T-helper 2 cell treated with Interferon-gamma antibody and Interleukin-4, amounts not matched to agents 100 ng/mL and 5 ng/mL, for 36 hours (primary cell): Measurements from ENCODE around the gene PLEKHA7. TPM values are rescaled to one million over a fixed set of nuclear protein-coding genes. Genes with fewer than 3 reads are reported as not detected.

Experiments
- intact Hi-C: fragments of 100-400 bp; cut with micrococcal nuclease; formaldehyde crosslinking; loops from one replicate; pipeline ENCODE4 v1.15.1; 2023
- total RNA-seq: library from RNA; stranded (reverse); gene quantifications from 2 replicates; pipeline ENCODE4 v1.2.3, GENCODE V29; 2022

Gene PLEKHA7
- total RNA-seq, 1 donor from 2014 or later: 2.1 TPM

DNA sequence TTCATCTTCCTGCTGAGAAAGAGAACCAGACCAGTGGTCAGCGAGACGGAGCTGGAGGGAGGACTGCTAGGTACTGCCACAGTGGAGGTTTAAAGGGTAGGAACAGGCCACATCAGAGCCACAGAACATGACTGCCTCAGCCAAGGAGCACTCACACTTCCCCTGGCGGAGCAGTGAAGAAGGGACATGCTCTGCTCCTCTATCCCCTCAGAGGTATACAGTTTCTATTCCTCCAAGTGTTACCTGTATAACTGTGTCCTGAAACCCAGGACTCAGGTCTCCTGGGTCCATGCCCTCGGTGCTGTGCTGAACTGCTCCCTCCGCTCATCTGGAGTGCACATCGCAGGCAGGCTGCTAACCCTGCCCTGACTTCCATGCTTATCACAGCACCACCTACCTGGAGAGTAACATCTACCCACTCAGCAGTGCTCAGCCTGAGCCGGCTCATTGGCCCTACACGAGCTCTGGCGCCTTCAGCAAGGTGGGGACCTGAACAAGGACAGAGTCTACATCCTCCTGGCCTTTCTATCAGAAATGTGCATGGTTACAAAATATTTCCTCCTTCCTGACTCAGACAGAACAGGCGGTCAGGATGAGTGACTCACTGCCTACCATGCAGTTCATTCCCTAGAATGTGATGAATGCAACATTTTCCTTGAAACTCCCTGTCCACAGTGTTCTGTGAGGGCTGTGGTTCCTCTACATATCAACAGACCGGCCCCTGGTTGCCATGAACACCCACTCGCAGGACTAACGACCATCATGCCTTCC lies 222.8 kb downstream of the PLEKHA7 start:
- intact Hi-C loops: no loop called here

DNA sequence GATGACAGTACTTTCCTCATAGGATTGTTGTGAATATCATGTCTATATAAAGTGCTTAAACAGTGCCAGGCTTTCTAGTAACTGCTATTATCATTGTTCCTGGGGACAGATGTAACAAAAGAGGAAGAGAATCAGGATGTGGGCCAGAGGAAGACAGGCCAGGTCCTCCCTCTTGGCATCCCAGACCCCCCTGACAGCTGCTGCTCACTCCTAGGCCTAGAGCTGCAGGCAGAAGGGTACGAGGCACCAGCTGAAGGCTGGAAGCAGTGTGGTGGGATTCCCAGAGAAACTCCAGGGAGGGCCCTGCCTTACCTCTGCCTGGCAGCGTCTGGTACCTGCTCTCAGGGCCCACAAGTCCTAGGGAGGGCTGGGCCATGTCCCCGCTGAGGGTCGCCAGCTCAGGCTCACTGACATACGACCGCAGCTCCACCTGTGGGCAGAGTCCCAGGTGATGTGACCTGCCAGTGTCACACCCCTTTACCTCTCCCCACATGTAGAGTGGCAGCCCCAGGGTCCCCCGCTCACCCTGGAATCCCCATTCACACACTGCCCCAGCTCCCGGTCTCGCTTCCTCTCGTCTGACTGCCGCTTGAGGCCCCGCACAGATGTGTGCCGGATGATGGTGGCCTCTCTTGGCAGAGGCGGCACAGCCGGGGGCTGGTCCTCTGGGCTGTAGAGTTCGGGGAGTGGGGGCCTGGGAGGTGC lies 223.6 kb downstream of the PLEKHA7 start:
- intact Hi-C loops: no loop called here

DNA sequence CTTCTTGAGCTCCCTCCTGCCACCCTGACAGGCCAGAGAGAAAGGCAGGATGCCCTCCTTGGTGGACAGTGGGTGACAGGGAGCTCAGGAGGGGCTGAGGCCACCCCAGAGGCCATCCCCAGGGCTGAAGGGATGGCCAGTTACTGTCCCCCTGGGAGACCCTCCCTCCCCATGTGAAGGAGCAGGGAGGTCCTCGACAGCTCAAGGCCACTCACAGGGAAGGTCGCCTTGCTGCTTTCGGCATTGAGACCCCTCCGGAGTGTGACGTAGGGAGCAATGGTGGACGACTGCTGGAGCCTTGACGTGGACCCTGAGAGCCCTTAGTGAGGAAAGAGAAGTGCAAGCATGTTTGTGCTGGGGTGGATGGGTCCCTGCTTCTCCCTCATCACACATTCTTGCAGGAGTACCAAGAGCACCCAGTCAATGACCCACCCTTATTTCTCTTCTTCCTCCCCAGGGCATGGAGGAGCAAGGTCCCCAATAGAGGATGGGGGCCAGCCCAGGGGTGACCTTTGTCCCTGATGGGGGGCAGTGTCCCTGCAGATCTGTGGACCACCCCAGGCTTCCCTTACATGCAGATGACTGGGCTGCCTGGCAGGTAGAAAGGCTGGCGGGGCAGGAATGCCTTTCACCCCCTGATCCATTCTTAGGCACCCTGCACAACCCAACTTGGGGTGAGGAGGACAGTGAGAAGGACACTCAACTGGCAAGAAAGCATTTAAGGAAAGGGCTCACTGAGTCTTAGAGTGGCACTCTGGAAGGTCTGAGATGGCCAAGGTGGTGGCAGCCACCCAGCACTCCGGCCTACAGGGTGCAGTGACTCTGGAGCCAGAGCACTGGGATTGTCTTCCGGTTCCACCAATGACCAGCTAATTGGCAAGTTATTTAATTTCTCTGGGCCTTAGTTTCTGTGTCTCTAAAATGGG lies 224.4 kb downstream of the PLEKHA7 start:
- intact Hi-C loops: no loop called here

GRCh38 chr11:16789063-16789420 lies 225.2 kb downstream of the PLEKHA7 start:
- intact Hi-C loops: no loop called here

GRCh38 chr11:16788141-16789062 lies 225.8 kb downstream of the PLEKHA7 start:
- intact Hi-C loops: no loop called here

DNA sequence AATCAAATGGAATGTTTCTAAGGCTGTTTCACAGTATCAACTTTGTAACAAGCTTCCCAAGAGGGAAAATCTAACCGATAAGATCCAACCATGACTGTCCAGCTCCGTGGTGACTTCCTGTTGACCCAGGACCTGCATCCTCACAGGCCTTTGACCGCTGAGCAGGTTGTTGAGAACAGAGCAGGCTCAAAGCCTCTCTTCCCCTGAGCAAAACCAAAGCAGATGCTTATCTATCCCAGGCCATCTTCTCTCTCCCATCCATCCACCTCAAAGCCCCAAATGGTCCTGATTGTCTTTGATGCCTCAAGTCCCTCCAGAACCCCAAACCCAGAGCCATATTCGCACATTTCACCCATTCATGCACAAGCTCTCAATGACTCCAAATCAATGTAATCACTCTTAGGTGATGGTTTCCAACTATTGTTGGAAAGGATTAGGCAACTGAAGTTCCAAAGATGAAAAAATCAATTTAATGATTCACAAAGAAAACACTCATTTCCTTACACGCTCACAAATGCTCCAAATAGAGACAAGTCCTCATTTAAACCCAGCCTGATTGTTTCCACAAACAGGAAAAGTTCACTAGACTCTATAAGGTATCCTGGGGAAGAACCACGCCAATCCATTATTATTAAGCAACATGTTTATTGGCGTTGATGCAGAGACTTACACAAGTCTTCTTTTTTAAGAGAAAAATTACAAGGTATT lies 227.0 kb downstream of the PLEKHA7 start:
- intact Hi-C loops: loop anchor here (1.0 kb wide), 1 partner anchor 276 kb away; no protein-coding TSS in a partner anchor

DNA sequence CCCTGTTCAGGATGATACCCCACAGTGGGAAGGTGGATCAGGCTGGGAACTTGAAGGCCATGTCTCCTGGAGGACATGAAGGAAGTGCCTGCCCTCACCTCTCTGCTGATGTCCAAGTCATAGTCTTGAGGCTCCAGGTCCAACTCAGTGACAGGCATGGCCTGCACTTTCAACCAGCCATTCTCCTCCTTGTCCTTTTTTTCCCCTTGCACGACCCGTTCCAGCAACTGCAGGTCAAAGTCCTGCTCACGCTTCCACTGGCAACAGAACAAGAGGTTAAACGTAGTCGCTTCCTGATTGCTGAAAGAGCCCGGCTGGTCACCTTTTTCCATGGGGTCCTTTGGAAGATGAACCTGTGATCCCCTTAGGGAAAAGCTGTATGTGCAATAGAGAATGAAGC lies 228.1 kb downstream of the PLEKHA7 start:
- intact Hi-C loops: no loop called here

DNA sequence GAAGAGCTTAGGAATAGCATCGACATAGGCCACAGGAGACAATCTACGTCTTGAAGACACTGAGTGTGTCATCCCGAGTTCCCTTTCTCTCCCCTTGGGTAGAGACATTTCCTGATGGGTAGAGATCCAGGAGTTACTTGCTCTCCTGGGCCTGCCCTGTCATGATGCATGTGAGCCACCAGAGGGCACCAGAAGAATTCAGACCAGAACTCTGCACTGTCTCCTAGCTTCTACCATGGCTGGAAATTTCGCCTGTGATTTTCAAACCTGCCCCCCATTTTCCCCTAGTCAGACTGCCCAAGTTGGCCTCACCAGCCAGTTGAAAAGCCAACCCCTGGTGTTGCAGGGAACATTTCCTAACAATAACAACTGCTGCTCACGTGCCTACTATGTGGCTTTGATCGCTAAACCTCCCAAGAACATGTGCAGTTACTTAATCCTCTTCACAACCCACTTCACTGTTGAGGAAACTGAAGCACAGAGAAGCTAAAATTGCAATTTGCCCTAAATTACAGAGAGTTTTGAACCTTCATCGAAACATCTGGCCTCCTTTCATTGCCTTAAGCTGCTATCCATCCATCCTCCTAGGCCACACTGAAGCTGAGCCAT lies 228.6 kb downstream of the PLEKHA7 start:
- intact Hi-C loops: no loop called here

- intact Hi-C loops: no loop called here
These were observed 229.5 kb downstream of the PLEKHA7 start for GRCh38 chr11:16784666-16785065.

GRCh38 chr11:16784097-16784496 lies 230.1 kb downstream of the PLEKHA7 start:
- intact Hi-C loops: no loop called here

GRCh38 chr11:16783321-16783801 lies 230.9 kb downstream of the PLEKHA7 start:
- intact Hi-C loops: no loop called here

DNA sequence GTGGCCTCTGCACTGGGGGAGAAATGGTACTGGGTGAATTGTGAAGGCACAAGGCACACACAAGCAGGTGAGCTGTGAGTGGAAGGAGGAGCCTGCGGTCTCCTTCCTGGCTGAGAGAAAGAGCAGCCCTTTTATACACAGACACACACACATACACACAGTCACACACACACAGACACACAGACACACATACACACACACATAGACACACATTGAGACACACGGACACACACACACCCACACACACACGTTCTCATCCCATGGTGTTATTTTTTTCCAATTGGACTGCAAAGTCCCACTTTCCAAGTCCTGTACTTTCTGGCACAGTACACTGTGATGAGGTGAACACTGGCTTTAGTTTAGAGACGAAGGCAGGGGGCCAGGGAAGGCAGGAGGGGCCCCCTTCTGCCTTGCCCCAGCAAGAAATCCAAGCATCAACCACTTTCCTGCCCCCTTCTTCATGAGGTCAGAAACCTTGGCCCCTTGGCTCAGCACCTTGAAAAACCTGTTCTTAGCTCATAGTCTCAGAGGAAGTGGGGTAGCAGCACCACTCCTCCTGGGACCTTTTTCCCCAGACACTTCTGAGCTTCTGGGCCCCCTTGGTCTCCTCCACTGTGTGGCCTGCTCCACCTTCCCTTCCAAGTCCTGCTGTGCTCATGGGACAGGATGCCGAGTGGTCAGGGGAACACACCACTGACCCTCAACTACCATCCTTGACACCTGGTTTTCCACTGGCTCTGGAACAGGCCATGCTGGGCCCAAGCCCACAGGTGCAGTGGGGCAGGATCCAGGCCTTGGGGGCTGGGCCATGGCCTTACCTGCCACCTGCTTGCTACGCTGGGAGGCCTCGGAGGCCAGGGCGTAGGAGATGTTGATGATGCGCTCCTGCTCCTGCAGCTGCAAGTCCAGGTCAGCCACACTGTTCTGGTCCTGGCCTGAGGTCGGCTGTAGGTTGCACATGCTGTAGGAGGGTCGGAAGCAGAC lies 232.0 kb downstream of the PLEKHA7 start:
- intact Hi-C loops: no loop called here

DNA sequence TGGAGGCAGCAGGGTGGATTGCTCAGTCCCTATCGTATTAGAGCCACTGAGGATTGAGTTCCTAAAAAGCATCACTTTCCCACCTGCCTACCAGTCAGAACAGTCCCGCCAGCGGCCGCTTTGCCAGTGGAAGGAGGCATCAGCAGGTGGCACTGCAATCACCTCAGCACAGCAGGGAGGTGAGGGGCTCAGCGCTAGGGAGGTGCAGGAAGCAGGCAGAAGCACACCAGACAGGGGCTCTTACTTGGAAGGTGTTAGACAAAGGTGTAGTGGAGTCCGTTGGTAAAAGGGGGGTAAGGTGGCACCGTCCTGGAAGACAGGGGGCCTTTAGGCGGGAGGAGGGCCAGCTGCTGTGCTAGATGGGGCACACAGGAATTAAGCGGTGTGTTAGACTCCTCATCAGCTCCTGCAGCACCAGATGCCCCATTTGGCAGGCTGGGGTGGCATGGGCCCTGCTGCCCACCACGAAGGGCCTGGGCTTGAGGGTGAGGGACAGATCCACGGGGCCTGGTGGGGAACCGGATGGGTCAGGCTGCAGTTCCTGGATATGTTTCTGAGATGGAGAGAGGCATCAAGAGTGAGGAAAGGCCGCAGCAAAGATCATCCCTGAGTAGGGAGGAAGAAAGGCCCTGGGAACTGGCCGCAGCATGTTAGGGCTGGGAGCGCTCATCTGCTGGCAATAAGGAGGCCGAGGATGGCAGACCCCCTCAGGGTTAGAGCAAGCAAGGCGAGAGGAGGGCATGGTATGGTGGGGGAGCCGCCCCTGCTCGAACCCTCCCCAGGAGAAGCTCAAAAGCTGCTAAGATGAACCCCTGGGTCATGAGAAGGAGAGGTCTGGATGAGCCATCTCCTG lies 233.3 kb downstream of the PLEKHA7 start:
- intact Hi-C loops: no loop called here

DNA sequence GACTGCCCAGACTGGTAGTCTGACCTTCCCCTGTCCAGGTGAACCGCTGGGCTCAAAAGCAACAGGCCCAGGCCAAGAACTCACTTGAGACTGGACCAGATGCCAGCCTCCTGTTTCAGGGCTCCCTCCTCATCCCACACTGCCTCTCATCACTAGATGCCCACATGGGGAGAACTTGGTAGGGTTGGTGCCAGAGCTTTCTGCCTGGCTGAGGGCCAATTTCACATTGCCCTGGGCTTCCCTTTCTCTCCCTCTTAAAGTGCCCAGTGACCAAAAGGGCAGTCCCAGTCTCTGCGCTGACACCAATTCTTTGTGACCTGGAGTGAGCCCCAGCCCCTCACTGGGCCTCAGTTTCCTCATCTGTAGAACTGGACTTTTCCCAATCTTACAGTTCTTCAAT lies 234.1 kb downstream of the PLEKHA7 start:
- intact Hi-C loops: no loop called here

- intact Hi-C loops: no loop called here
These were observed 234.8 kb downstream of the PLEKHA7 start for GRCh38 chr11:16779436-16779835.

DNA sequence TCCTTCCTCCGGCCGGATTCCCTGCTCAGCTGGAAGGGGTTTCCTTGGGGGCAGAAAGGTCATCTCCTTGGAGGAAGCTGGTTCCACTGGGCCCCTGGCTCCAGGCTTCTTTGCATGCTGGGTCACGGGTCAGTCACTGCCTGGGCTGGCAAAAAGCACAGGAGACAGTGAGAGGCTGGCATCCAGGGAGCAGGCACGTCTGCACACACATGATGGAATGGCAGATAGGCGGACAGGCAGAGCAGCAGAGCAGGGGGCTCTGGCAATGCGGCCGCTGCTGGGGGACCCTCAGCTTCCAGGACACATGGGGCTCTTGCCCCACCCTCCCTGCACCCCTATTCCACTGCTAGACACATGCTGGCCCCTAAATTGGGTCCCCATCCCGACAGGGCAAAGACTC lies 235.3 kb downstream of the PLEKHA7 start:
- intact Hi-C loops: no loop called here

- intact Hi-C loops: no loop called here
These were observed 235.9 kb downstream of the PLEKHA7 start for GRCh38 chr11:16778286-16778685.
